Transverse colon (tissue), 4 donors: ENCODE results near the gene SPEM2.

Source experiments
- CTCF ChIP-seq, 5 experiments: fragments of 200-600 bp in 3 of 5; fragments of 450-650 bp in 2 of 5; sonication (generic) in 3 of 5; IDR thresholded peaks; 1 replicate in 2 of 5; 2 replicates in 3 of 5; pipeline ENCODE4 v1.5.1; 2016 to 2017; ENCODE audit warnings: antibody characterized with exemption in 5 of 5, inconsistent platforms in 3 of 5, mild to moderate bottlenecking in 2 of 5, moderate library complexity in 1 of 5
- POLR2AphosphoS5 ChIP-seq, 3 donors: sonication (generic); formaldehyde crosslinking; IDR thresholded peaks; one replicate each; pipeline ENCODE4 v1.6.1; 2016; ENCODE audit warnings: antibody characterized with exemption in 3 of 3

GRCh38 chr17:7468804-7469389, 43.5 kb downstream of the SPEM2 start:
- TF ChIP-seq CTCF (IDR thresholded peaks at IDR 0.05) (no peak), POLR2AphosphoS5 (IDR thresholded peaks at IDR 0.05) (no peak)
